Measurements from ENCODE around the gene LIFR. TPM values are rescaled to one million over a fixed set of nuclear protein-coding genes. Genes with fewer than 3 reads are reported as not detected.
"Not testable (repeated sequence)": the region's sequence is repeated elsewhere in the genome, so short reads cannot be mapped to it uniquely, and the experiment has no call there.

Gene LIFR
- polyA plus RNA-seq, 2 of the 4 experiments (the other 2 are of a cell fraction), result 3.8 to 7.9 TPM

GRCh38 chr5:38518341-38518740 is 38.1 kb downstream of the LIFR start:
- no peak for FAIRE-seq
- ChIA-PET CTCF (interaction anchor here (0.6 to 4.3 kb wide), 5 partner anchors 20 to 77 kb away, joined by 3 to 21 read pairs (median 4); no protein-coding TSS in a partner anchor), POLR2A (no interaction called here)
- Histone ChIP-seq H3K9me3 (0 out of 3 replicates have a peak, but pooled peaks cover 4% of the 10 kb centered on the region), H3K4me3 (no peak overlapping the region), H3K27ac (no peak overlapping the region), H3K4me1 (no peaks in the 10 kb centered on the region), H3K4me2 (no peak overlapping the region)
- DNase-seq (ENCODE audit: low read depth in 1 of 2, low spot score in 1 of 2), result no peak
- no peak for ATAC-seq
- TF ChIP-seq RNF2 (IDR thresholded peaks at IDR 0.05; ENCODE audit: borderline replicate concordance, low read depth), result no peak
- TF ChIP-seq, protein P1, sequence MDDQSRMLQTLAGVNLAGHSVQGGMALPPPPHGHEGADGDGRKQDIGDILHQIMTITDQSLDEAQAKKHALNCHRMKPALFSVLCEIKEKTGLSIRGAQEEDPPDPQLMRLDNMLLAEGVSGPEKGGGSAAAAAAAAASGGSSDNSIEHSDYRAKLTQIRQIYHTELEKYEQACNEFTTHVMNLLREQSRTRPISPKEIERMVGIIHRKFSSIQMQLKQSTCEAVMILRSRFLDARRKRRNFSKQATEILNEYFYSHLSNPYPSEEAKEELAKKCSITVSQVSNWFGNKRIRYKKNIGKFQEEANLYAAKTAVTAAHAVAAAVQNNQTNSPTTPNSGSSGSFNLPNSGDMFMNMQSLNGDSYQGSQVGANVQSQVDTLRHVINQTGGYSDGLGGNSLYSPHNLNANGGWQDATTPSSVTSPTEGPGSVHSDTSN (IDR thresholded peaks at IDR 0.05), result no peak
- no peak for TF ChIP-seq GATA3 (IDR thresholded peaks at IDR 0.05; ENCODE audit: borderline replicate concordance)
- no peak for TF ChIP-seq POLR2AphosphoS2 (conservative IDR thresholded peaks at IDR 0.05; ENCODE audit: low read length)
- TF ChIP-seq MAZ (IDR thresholded peaks at IDR 0.05; ENCODE audit: borderline replicate concordance, low read depth, low read length), result no peak
- TF ChIP-seq HOXB5 (CRISPR knock-in tag; IDR thresholded peaks at IDR 0.05), result no peak
- no peak for TF ChIP-seq HES2 (IDR thresholded peaks at IDR 0.05)
- TF ChIP-seq SMC3 (IDR thresholded peaks at IDR 0.05), result no peak
- no peak for TF ChIP-seq JUNB (IDR thresholded peaks at IDR 0.05)
- WGBS (ENCODE audit: missing lambda C conversion rate), result 53% methylated on average over 1 of the region's 1 CpG

GRCh38 chr5:38516649-38517048 is 39.8 kb downstream of the LIFR start:
- ATAC-seq; DNase-seq (ENCODE audit: low read depth in 1 of 2, low spot score in 1 of 2); H3K4me1 ChIP-seq; H3K9me3 ChIP-seq; H3K4me2 ChIP-seq; H3K27ac ChIP-seq; POLR2A ChIA-PET; FAIRE-seq; H3K4me3 ChIP-seq: not testable (repeated sequence)
- 90% methylated on average over 3 of the region's 3 CpGs for WGBS (ENCODE audit: missing lambda C conversion rate)
- CTCF ChIA-PET, result interaction anchor here (0.9 to 4.3 kb wide), 4 partner anchors 13 to 96 kb away, joined by 3 to 21 read pairs (median 12); no protein-coding TSS in a partner anchor

- ATAC-seq (peak in 1 of 2 experiments; percentile 74; a peak in 3 of 6 replicates), FAIRE-seq (no peak), DNase-seq (ENCODE audit: low read depth in 1 of 2, low spot score in 1 of 2) (peak in 1 of 2 experiments; percentile 29)
- no peak overlapping the region for H3K4me2 ChIP-seq
- no peak overlapping the region for H3K4me3 ChIP-seq
- TF ChIP-seq HES2 (IDR thresholded peaks at IDR 0.05) (no peak), CHD4 (IDR thresholded peaks at IDR 0.05; ENCODE audit: borderline replicate concordance) (no peak), JUN (IDR thresholded peaks at IDR 0.05) (no peak), BCL3 (IDR thresholded peaks at IDR 0.05) (no peak), RAD21 (conservative IDR thresholded peaks at IDR 0.05 in 1 of 2, IDR thresholded peaks at IDR 0.05 in 1 of 2) (peak in 1 of 2 experiments; percentile 40; a peak in 3 of 5 replicates), ELK1 (IDR thresholded peaks at IDR 0.05; ENCODE audit: low read depth, low read length) (no peak), POLR2A (IDR thresholded peaks at IDR 0.05; ENCODE audit: low read length) (no peak), NFE2L2 (conservative IDR thresholded peaks at IDR 0.05; ENCODE audit: low read length) (no peak), ZC3H11A (IDR thresholded peaks at IDR 0.05) (no peak), POLR2AphosphoS2 (conservative IDR thresholded peaks at IDR 0.05; ENCODE audit: low read length) (no peak), FOXS1 (CRISPR knock-in tag; IDR thresholded peaks at IDR 0.05) (no peak), GATA3 (IDR thresholded peaks at IDR 0.05; ENCODE audit: borderline replicate concordance) (no peak), SMC3 (IDR thresholded peaks at IDR 0.05) (0 out of 3 replicates have a peak, but pooled peaks have one; percentile 15), ZNF302 (CRISPR knock-in tag; IDR thresholded peaks at IDR 0.05) (no peak), TFCP2L1 (CRISPR knock-in tag; IDR thresholded peaks at IDR 0.05) (no peak)
- TF ChIP-seq, protein P2, sequence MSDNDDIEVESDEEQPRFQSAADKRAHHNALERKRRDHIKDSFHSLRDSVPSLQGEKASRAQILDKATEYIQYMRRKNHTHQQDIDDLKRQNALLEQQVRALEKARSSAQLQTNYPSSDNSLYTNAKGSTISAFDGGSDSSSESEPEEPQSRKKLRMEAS (IDR thresholded peaks at IDR 0.05), result no peak
- TF ChIP-seq, protein P3, sequence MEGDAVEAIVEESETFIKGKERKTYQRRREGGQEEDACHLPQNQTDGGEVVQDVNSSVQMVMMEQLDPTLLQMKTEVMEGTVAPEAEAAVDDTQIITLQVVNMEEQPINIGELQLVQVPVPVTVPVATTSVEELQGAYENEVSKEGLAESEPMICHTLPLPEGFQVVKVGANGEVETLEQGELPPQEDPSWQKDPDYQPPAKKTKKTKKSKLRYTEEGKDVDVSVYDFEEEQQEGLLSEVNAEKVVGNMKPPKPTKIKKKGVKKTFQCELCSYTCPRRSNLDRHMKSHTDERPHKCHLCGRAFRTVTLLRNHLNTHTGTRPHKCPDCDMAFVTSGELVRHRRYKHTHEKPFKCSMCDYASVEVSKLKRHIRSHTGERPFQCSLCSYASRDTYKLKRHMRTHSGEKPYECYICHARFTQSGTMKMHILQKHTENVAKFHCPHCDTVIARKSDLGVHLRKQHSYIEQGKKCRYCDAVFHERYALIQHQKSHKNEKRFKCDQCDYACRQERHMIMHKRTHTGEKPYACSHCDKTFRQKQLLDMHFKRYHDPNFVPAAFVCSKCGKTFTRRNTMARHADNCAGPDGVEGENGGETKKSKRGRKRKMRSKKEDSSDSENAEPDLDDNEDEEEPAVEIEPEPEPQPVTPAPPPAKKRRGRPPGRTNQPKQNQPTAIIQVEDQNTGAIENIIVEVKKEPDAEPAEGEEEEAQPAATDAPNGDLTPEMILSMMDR (IDR thresholded peaks at IDR 0.05), result peak; percentile 36; the same call in 2 of the 3 replicates
- 47% methylated on average over 2 of the region's 2 CpGs for WGBS (ENCODE audit: missing lambda C conversion rate)
- no peak overlapping the region for H3K27ac ChIP-seq
- H3K9me3 ChIP-seq, result 0 out of 3 replicates have a peak, but pooled peaks cover 4% of the 10 kb centered on the region
- CTCF ChIA-PET, result interaction anchor here (0.6 to 2.7 kb wide), 7 partner anchors 12 to 95 kb away, joined by 3 to 20 read pairs (median 4); no protein-coding TSS in a partner anchor
- POLR2A ChIA-PET, result no interaction called here
- H3K4me1 ChIP-seq, result no peaks in the 10 kb centered on the region
These were observed 40.8 kb downstream of the LIFR start for GRCh38 chr5:38515646-38516045.

Measured in A549 (cell line).